Measurements from ENCODE around the gene MYH7. TPM values are rescaled to one million over a fixed set of nuclear protein-coding genes. Genes with fewer than 3 reads are reported as not detected.

The MYH7 gene
- total and polyA plus RNA-seq, 4 donors, result 0.02 to 0.42 (median 0.04) TPM

GRCh38 chr14:23470947-23471346 is 35.5 kb upstream of the MYH7 start:
- Histone ChIP-seq H3K4me3 (ENCODE audit: low read depth in 1 of 3, low read length in 3 of 3) (no peak overlapping the region), H3K9me3 (ENCODE audit: control insufficient read depth in 4 of 4, low read length in 3 of 4) (no peaks in the 10 kb centered on the region), H3K9ac (ENCODE audit: low read depth in 1 of 2, low read length in 2 of 2) (no peak overlapping the region), H3K27me3 (ENCODE audit: control insufficient read depth in 4 of 4, insufficient read depth in 4 of 4, low read length in 3 of 4) (no peaks in the 10 kb centered on the region), H3K36me3 (ENCODE audit: control insufficient read depth in 4 of 4, insufficient read depth in 3 of 4, low read depth in 1 of 4, low read length in 3 of 4) (peaks cover 11 to 44% (median 18%) of the 10 kb centered on the region in 4 donors), H3K4me1 (ENCODE audit: control insufficient read depth in 4 of 4, insufficient read depth in 4 of 4, low read length in 3 of 4) (peaks cover 0 to 9% (median 6%) of the 10 kb centered on the region in 4 donors), H3K27ac (ENCODE audit: low read depth in 1 of 2, low read length in 2 of 2) (no peak overlapping the region)
- 94% methylated on average over 1 of the region's 1 CpG for WGBS
- TF ChIP-seq RAD21 (IDR thresholded peaks at IDR 0.05) (no peak), REST (IDR thresholded peaks at IDR 0.05) (no peak), FOXA1 (IDR thresholded peaks at IDR 0.05) (no peak), HNF4G (IDR thresholded peaks at IDR 0.05) (no peak), SP1 (IDR thresholded peaks at IDR 0.05) (no peak), TAF1 (conservative IDR thresholded peaks at IDR 0.05) (no peak), RXRA (IDR thresholded peaks at IDR 0.05) (no peak), ZBTB33 (IDR thresholded peaks at IDR 0.05) (no peak), GABPA (IDR thresholded peaks at IDR 0.05 in 1 of 2, conservative IDR thresholded peaks at IDR 0.05 in 1 of 2) (no peak), CTCF (IDR thresholded peaks at IDR 0.05; ENCODE audit: low read depth, low read length, missing input control) (no peak)
- no peak for DNase-seq (ENCODE audit: low spot score)

- 2% methylated on average over 11 of the region's 11 CpGs for WGBS
- Histone ChIP-seq H3K4me3 (ENCODE audit: low read depth in 1 of 3, low read length in 3 of 3) (peak overlapping the region; percentile 78 to 100 (median 99)), H3K36me3 (ENCODE audit: control insufficient read depth in 4 of 4, insufficient read depth in 3 of 4, low read depth in 1 of 4, low read length in 3 of 4) (peaks cover 2 to 35% (median 11%) of the 10 kb centered on the region in 4 donors), H3K27me3 (ENCODE audit: control insufficient read depth in 4 of 4, insufficient read depth in 4 of 4, low read length in 3 of 4) (no peaks in the 10 kb centered on the region), H3K9me3 (ENCODE audit: control insufficient read depth in 4 of 4, low read length in 3 of 4) (no peaks in the 10 kb centered on the region), H3K9ac (ENCODE audit: low read depth in 1 of 2, low read length in 2 of 2) (peak overlapping the region; percentile 99), H3K4me1 (ENCODE audit: control insufficient read depth in 4 of 4, insufficient read depth in 4 of 4, low read length in 3 of 4) (peaks cover 0 to 9% (median 6%) of the 10 kb centered on the region in 4 donors), H3K27ac (ENCODE audit: low read depth in 1 of 2, low read length in 2 of 2) (peak overlapping the region; percentile 79 to 85)
- TF ChIP-seq ZBTB33 (IDR thresholded peaks at IDR 0.05) (no peak), JUND (IDR thresholded peaks at IDR 0.05) (no peak), FOXA2 (IDR thresholded peaks at IDR 0.05) (no peak), SP1 (IDR thresholded peaks at IDR 0.05) (no peak), MAX (IDR thresholded peaks at IDR 0.05) (no peak), HNF4A (conservative IDR thresholded peaks at IDR 0.05) (no peak), ATF3 (IDR thresholded peaks at IDR 0.05) (no peak)
- no peak for DNase-seq (ENCODE audit: low spot score)
Observed at GRCh38 chr14:23469906-23470403, 34.5 kb upstream of the MYH7 start.
